Stimulated activated naive B cell treated with anti-CD40 and anti-IgM and Interleukin-4, amounts not matched to agents 10 μg/mL and 1 μg/mL and 100 μg/mL, for 72 hours (primary cell): Measurements from ENCODE around the gene FAAH.

ENCODE experiments used
- ATAC-seq, 2 donors: fragments of 150-1000 bp; cut with Tn5 transposase; replicated peaks; 2 replicates each; pipeline ENCODE4 v1.10.0; 2021; ENCODE audit warnings: moderate library complexity in 1 of 2
- DNase-seq: peaks from one replicate; pipeline ENCODE4 v3.0.0; 2021
- H3K27ac Mint-ChIP-seq: one replicate; pipeline ENCODE4 v1.8.0; 2022; ENCODE audit warnings: mild to moderate bottlenecking, mixed read lengths
- H3K27me3 Mint-ChIP-seq, 2 donors: one replicate each; pipeline ENCODE4 v1.8.0; 2022; ENCODE audit warnings: mixed read lengths in 2 of 2
- H3K36me3 Mint-ChIP-seq, 2 donors: one replicate each; pipeline ENCODE4 v1.8.0; 2022; ENCODE audit warnings: mixed read lengths in 2 of 2, mild to moderate bottlenecking in 1 of 2
- H3K4me1 Mint-ChIP-seq, 2 donors: one replicate each; pipeline ENCODE4 v1.8.0; 2022; ENCODE audit warnings: mixed read lengths in 2 of 2, mild to moderate bottlenecking in 1 of 2
- H3K4me3 Mint-ChIP-seq, 2 donors: one replicate each; pipeline ENCODE4 v1.8.0; 2022; ENCODE audit warnings: mild to moderate bottlenecking in 2 of 2, mixed read lengths in 2 of 2, moderate library complexity in 1 of 2
- H3K9me3 Mint-ChIP-seq, 2 donors: one replicate each; pipeline ENCODE4 v1.8.0; 2022; ENCODE audit warnings: mixed read lengths in 2 of 2, mild to moderate bottlenecking in 1 of 2

FAAH gene

DNA sequence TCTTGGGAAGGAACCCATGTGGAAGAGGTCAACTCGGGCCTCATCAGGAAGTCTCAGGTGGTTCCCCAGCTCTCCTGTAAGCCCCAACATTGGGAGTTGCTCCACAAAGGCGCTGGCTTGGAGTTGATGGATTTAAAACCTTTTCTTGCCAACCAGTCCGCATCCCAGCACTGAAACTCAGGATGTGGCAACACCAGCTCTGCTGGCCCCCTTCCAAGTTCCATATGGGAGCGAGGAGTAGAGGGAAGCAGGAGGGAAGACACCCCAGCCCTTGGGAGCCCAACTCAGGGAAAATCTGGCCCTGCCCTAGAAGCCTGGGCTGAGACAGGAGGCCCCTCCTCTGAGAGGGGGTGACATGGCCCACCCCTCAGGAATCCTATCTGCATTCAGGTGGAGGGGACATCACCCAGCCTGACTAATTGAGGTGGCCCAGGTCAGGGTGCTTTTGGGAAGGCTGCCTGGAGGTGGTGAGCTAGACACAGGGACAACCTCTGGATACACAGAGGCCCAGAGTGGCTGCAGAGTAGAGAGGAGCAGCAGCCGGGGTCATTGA lies 62.4 kb downstream of the FAAH start:
- no peak overlapping the region for H3K27ac Mint-ChIP-seq
- ATAC-seq: no peak
- no peaks in the 10 kb centered on the region for H3K36me3 Mint-ChIP-seq
- H3K4me1 Mint-ChIP-seq: no peaks in the 10 kb centered on the region
- H3K27me3 Mint-ChIP-seq: peaks cover 58 to 63% of the 10 kb centered on the region in 2 donors
- DNase-seq: no peak
- H3K9me3 Mint-ChIP-seq: no peaks in the 10 kb centered on the region
- H3K4me3 Mint-ChIP-seq: no peak overlapping the region

DNA sequence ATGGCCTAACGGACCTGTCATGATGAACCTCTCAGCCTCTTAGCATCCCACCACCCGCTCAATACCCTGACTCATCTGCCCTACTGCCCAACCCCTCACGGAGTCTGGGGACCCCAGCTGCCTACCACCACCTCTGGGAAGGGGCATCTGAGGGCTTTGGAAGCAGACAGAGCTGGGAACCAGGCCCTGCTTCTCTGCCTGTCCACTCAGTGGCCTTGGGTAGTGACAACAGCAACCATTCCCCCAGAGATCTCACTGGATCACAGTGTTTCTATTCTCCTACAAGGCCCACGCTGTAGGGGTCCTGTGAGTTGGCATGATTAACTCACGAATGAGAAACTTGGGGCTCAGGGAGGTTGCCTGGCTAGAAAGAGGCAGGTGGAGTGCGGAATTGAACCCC lies 63.1 kb downstream of the FAAH start:
- Mint-ChIP-seq H3K27ac (no peak overlapping the region), H3K9me3 (no peaks in the 10 kb centered on the region), H3K36me3 (no peaks in the 10 kb centered on the region), H3K4me1 (no peaks in the 10 kb centered on the region), H3K27me3 (peaks cover 59 to 62% of the 10 kb centered on the region in 2 donors), H3K4me3 (no peak overlapping the region)
- ATAC-seq: no peak
- DNase-seq: no peak

DNA sequence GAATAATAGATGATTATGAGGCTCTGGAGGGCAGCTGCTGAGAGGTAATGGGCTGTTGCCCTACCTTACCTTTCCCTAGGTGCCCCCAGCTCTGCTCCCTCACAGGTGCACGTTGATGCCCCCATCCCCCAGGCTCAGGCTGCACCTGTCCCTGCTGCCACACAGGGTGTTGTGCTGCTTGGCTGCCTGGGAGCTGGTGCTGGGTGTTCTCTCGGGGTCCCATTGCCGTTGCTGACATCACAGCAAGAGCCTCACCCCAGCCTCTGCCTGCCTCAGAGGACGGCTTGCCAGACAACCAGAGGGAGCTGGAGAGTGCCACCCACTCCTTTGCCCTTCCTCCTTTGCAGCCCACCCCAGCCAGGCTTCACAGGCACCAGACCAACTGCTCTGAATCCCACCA lies 64.1 kb downstream of the FAAH start:
- DNase-seq (no peak), ATAC-seq (no peak)
- Mint-ChIP-seq H3K4me1 (no peaks in the 10 kb centered on the region), H3K36me3 (no peaks in the 10 kb centered on the region), H3K4me3 (no peak overlapping the region), H3K27ac (no peak overlapping the region), H3K9me3 (no peaks in the 10 kb centered on the region), H3K27me3 (peaks cover 57 to 61% of the 10 kb centered on the region in 2 donors)

DNA sequence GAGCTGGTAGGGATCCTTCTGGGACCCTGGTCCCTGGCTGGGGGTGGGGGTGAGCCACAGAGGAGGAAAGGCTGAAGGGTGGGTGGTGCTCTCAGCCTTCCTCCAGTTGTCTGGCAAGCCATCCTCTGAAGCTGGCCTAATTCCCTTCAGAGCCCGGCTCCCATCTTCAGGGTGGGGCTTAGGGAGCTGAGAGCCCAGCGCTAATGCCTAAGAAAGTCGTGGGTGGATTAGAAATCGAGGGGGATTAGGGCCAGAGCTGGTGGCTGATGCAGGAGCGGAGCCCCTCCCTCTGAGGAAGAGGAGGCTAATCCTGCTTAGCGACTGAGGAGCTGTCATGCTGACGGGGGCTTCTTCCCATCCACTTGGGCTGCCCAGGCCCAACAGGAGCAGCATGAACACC lies 64.7 kb downstream of the FAAH start:
- ATAC-seq: no peak
- no peaks in the 10 kb centered on the region for H3K4me1 Mint-ChIP-seq

DNA sequence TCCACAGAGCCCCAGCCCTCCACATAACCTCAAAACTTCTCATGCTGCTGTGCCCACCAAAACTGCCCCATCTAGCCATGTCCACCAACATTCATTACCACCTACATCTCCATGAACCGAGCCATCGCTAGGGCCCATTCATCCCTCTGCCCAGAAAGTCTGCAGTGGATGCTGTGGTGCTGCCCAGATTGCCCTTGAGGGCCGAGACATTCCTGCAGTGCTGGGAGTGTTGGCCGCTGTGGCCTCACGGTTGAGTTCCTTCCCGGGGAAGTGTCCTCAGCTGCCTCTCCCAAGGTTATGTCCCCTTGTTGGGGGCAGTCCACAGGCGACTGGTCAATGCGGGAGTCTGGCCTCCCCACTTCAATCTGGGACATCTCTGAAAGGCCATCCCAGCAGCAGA lies 65.2 kb downstream of the FAAH start:
- H3K27me3 Mint-ChIP-seq: peaks cover 62 to 68% of the 10 kb centered on the region in 2 donors
- no peaks in the 10 kb centered on the region for H3K4me1 Mint-ChIP-seq
- no peaks in the 10 kb centered on the region for H3K9me3 Mint-ChIP-seq
- no peaks in the 10 kb centered on the region for H3K36me3 Mint-ChIP-seq
- DNase-seq (no peak), ATAC-seq (no peak)
- no peak overlapping the region for H3K27ac Mint-ChIP-seq
- H3K4me3 Mint-ChIP-seq: no peak overlapping the region

More for the DNA sequence above, 64.7 kb downstream of the FAAH start:
- Mint-ChIP-seq H3K4me3 (no peak overlapping the region), H3K27me3 (peaks cover 59 to 63% of the 10 kb centered on the region in 2 donors), H3K9me3 (no peaks in the 10 kb centered on the region), H3K36me3 (no peaks in the 10 kb centered on the region), H3K27ac (no peak overlapping the region)
- no peak for DNase-seq

DNA sequence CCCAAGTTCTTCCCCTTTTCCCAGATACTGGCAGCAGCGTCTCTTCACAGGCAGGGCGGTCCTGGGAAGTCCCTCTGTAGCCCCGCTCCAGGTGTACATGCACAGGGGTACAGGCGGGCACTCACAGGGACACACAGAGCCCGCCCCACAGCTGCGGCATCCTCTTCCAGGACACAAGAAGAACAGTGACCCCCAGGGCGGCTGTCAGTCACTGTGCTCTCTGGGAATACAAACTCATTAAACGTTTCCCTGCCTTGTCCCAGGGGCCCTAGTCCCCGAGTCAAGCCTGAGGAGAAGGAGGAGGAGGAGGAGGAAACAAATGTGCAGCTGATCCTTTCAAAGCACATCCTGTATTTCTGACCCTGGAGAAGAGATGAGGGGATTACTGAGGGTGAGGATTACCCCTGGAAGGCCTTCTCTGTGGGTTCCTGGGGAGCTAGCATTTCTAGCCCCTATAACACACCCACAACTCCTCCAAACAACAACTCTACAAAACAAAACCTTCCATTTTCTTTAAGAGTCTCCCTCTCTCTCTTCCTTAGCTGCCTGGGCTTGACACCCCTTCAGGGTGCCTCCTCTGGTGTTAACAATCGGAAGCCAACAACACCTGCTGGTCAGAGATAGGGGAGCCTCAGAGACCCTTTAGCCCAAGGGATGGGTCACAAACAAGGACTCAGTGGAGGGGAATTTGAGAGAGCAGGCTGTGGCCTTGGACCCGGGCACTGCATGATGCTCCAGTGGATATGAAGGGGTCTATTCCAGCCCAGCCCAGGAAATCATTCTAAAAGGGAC lies 67.1 kb downstream of the FAAH start:
- Mint-ChIP-seq H3K36me3 (no peaks in the 10 kb centered on the region), H3K4me1 (peaks cover 0 to 4% of the 10 kb centered on the region in 2 donors), H3K27ac (no peak overlapping the region), H3K27me3 (peaks cover 57 to 70% of the 10 kb centered on the region in 2 donors), H3K4me3 (no peak overlapping the region), H3K9me3 (no peaks in the 10 kb centered on the region)
- no peak for DNase-seq
- no peak for ATAC-seq

DNA sequence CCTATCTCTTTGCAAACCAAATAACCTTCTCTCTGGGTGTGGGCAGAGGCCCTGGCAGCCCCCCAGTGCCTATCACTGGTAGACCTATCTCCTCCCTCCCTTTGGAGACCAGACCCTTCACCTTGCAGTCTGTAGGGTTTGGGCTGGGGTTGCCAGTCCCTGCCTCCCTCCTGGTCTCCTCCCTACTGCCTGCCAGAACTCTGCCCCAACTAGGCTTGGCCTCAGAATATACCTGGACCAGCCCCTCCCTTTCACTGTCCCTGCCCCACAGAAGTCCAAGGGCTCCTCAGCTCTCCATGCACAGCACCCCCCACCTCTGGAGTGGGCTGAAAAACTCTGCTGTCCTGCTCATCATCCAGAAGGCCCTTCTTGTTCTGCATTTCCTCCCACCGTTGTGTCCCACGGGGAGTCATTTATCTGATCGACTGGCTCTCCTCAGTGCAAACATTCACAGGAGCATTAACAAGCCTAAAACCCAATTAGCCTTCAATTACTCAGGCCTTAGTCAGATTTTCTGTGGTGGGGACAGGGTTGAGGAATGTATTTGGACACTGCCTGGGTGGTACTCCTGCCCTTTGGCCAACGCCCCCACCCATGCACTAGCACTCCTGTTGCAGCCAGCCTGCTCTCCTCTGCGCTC lies 67.8 kb downstream of the FAAH start:
- Mint-ChIP-seq H3K27me3 (peaks cover 60 to 69% of the 10 kb centered on the region in 2 donors), H3K36me3 (no peaks in the 10 kb centered on the region), H3K4me3 (no peak overlapping the region), H3K9me3 (no peaks in the 10 kb centered on the region), H3K4me1 (peaks cover 3 to 6% of the 10 kb centered on the region in 2 donors), H3K27ac (no peak overlapping the region)
- ATAC-seq: no peak
- DNase-seq: no peak
